Spinal cord (tissue), 10 donors: Measurements from ENCODE around the gene CRNKL1. TPM values are rescaled to one million over a fixed set of nuclear protein-coding genes. Genes with fewer than 3 reads are reported as not detected.
A peak's percentile ranks its signal among the peaks of the same experiment; 100 is the strongest.

Source experiments
- DNase-seq, 6 donors: peaks; one replicate each; pipeline versions ENCODE4 v3.0.0 to v3.0.0-alpha.2; 2013 to 2015; ENCODE audit warnings: low spot score in 6 of 6, low read depth in 4 of 6
- H3K27ac ChIP-seq: one replicate; pipeline ENCODE4 v1.5.1; 2013; ENCODE audit warnings: low read depth, low read length, control low read depth
- H3K27me3 ChIP-seq: one replicate; pipeline ENCODE4 v1.6.1; 2013; ENCODE audit warnings: low read length; ENCODE audit not compliant: control insufficient read depth, insufficient read depth
- H3K36me3 ChIP-seq: one replicate; pipeline ENCODE4 v1.6.1; 2013; ENCODE audit warnings: low read length; ENCODE audit not compliant: control insufficient read depth, insufficient read depth
- H3K4me1 ChIP-seq: one replicate; pipeline ENCODE4 v1.6.1; 2013; ENCODE audit warnings: low read length; ENCODE audit not compliant: control insufficient read depth, insufficient read depth
- H3K4me3 ChIP-seq: one replicate; pipeline ENCODE4 v1.5.1; 2013; ENCODE audit warnings: low read depth, low read length, control low read depth
- H3K9me3 ChIP-seq: one replicate; pipeline ENCODE4 v1.6.1; 2013; ENCODE audit warnings: low read length; ENCODE audit not compliant: control insufficient read depth, insufficient read depth
- WGBS: methylation state at CpG from one replicate; pipeline ENCODE4 v1.1.5; 2013; ENCODE audit warnings: missing lambda C conversion rate; ENCODE audit not compliant: insufficient coverage; 5-methylcytosine and 5-hydroxymethylcytosine counted together
- polyA plus RNA-seq, 2 donors: library from polyadenylated mRNA; unstranded; fragments of 120-200 nt; gene quantifications; one replicate each; pipeline ENCODE4 v1.2.1, GENCODE V29; 2013; ENCODE audit not compliant: insufficient read length in 2 of 2
- total RNA-seq, 2 donors: library from RNA; depleted of rRNA in 1 of 2; stranded (reverse); fragments of 120-200 nt in 1 of 2; fragments of >200 nt in 1 of 2; gene quantifications; one replicate each; pipeline versions ENCODE4 v1.2.3 to v1.2.4, GENCODE V29; 2013 to 2014
- donor health status: healthy.

The CRNKL1 gene
- total and polyA plus RNA-seq, 4 donors = 21.8 to 45.5 (median 32.2) TPM

DNA sequence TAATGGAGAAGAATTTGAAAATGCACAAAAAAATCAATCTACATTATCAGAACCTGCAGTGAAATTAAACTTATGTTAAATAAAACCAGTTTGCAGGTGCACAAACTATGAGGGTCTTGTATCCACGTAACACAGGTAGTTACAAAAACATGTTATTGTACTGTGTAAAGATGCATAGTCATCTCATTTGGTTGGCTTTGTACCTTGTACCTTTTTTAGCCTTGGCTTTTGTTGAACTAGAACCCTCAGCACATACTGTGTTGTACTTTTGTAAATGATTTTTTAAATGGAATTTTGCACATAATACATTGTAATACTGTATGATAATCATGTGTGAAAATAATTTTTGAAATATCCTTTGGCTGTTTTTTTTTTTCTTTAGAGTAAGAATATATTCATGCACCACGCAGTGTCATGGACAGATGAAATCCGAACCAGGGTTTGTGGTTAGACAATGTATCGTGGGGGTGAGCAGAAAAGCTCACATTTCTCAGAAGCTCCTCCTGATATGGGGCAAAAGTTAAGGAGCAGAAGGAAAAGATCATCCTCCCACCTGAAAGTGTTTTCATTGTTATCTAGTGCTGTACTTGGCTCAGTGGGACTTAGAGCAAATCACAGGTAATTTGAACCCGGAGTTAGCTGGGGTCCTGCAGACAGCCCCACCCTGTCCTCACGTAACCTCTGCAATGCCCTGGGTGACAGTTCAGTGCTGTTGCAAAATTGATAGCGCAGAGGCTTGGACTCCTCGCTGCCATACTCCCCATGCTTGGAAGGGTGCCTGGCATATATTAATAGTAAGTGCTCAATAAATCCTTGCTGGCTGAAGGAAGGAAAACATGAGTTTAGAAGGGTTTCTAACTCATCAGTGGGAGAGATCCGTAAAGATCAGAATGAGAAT, 49.9 kb downstream of the CRNKL1 start:
- Histone ChIP-seq H3K27ac (no peak overlapping the region), H3K4me1 (peaks cover 3% of the 10 kb centered on the region), H3K9me3 (no peaks in the 10 kb centered on the region), H3K36me3 (peaks cover 32% of the 10 kb centered on the region), H3K4me3 (no peak overlapping the region), H3K27me3 (no peaks in the 10 kb centered on the region)
- WGBS = 63% methylated on average over 5 of the region's 9 CpGs
- DNase-seq = no peak

DNA sequence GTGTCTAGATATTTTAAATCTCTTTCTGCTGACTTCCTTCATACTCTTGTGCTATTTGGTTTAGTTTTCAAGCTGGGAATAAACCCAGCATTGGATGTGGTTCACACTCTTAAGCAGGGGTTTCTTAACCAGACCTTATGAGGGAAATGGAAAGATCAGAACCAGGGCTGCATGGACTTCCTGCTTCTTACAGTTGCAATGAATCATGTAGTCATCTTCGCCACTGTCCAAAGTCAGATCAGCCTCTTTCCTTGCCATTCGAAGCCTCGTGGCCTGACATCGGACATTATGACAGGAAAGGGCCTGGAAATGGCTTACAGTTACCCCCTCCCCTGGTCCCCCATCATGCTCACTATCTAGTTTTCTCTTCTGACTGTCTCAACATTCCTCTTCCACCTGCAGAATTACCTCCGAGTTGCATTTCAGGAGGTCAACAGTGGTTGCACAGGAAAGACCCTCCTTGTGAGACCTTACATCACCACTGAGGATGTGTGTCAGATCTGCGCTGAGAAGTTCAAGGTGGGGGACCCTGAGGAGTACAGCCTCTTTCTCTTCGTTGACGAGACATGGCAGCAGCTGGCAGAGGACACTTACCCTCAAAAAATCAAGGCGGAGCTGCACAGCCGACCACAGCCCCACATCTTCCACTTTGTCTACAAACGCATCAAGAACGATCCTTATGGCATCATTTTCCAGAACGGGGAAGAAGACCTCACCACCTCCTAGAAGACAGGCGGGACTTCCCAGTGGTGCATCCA, 51.9 kb downstream of the CRNKL1 start:
- Histone ChIP-seq H3K9me3 (no peaks in the 10 kb centered on the region), H3K4me1 (peaks cover 3% of the 10 kb centered on the region), H3K36me3 (peaks cover 46% of the 10 kb centered on the region), H3K4me3 (no peak overlapping the region), H3K27ac (no peak overlapping the region), H3K27me3 (no peaks in the 10 kb centered on the region)
- no peak for DNase-seq
- 90% methylated on average over 11 of the region's 14 CpGs for WGBS

DNA sequence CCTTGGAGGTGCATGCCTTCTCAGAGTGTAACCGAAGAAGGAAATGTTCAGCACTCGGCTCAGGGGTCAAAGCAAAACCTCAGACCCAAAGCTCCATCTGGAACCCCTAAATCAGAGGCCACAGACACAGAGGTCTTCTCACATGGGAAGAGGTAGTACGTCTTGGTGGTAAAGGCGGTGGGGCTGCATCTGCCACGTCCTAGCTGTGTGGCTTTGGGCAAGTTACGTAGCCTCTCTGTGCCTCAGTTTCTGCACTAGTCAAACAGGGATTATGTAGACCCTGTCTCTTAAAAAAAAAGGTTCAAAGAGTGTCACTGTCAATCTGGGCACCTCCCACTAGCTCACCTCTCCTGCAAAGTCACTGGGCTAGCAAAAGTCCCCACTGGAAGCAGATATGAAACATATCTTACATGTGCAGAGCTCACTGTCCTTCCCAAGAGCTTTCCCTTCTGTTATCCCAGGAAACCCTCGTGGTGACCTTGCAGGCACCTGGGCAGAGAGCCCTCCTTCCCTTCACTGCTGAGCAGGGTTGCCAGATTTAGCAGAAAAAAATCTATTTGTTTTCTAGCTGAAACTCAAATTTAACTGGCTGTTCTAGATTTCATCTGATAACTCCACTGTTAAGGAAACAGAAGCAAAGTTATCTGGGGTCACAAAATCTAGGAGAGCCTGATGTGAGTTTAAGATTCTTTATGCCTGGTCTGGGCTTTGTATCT, 53.1 kb downstream of the CRNKL1 start:
- Histone ChIP-seq H3K36me3 (peaks cover 46% of the 10 kb centered on the region), H3K27ac (no peak overlapping the region), H3K27me3 (no peaks in the 10 kb centered on the region), H3K9me3 (no peaks in the 10 kb centered on the region), H3K4me1 (peaks cover 5% of the 10 kb centered on the region), H3K4me3 (no peak overlapping the region)
- DNase-seq = no peak
- WGBS = 94% methylated on average over 7 of the region's 7 CpGs

DNA sequence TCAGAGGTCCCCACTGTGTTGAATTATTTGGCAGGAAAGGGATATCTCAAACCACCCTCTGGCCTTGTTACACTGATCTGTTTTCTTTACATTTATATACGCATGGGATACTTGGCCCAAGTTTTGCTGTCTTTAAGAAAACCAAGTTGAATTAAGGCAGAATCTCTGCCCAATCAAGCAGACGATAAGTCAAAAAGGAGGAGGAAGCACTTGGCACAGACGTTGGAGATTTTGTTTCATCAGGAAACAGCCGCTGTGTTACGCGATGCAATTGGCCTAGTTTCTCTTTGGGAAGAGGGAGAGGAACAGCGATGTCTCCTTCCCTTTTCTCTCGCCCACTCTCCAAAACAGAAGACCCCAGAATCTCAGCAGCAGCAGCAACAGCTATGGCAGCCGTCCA, 55.3 kb downstream of the CRNKL1 start:
- no peaks in the 10 kb centered on the region for H3K9me3 ChIP-seq
- peak overlapping the region; percentile 63 for H3K27ac ChIP-seq
- no peak overlapping the region for H3K4me3 ChIP-seq
- DNase-seq = peak in 1 of 6 donors; percentile 76
- peaks cover 15% of the 10 kb centered on the region for H3K4me1 ChIP-seq
- WGBS = 75% methylated on average over 3 of the region's 9 CpGs
- H3K36me3 ChIP-seq = peaks cover 46% of the 10 kb centered on the region
- H3K27me3 ChIP-seq = no peaks in the 10 kb centered on the region

DNA sequence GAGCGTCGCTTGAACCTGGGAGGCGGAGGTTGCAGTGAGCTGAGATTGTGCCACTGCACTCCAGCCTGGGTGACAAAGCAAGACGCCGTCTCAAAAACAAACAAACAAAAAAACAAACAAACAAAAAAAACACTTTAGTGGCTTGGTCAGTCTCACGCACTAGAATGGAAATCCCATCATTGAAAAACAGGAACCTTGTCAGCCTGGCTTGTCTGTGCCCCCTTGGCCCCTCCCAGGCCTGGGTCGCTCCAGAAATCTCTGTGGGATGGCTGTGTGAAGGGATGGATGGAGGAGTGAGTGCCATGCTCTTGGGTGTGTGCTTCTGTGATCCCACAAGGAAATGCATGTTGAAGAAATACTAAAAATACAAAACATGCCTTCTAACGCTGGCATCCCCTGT, 56.0 kb downstream of the CRNKL1 start:
- 94% methylated on average over 2 of the region's 8 CpGs for WGBS
- H3K9me3 ChIP-seq = no peaks in the 10 kb centered on the region
- no peak overlapping the region for H3K4me3 ChIP-seq
- H3K4me1 ChIP-seq = peaks cover 15% of the 10 kb centered on the region
- peak overlapping the region; percentile 42 for H3K27ac ChIP-seq
- no peak for DNase-seq
- no peaks in the 10 kb centered on the region for H3K27me3 ChIP-seq
- H3K36me3 ChIP-seq = peaks cover 46% of the 10 kb centered on the region

DNA sequence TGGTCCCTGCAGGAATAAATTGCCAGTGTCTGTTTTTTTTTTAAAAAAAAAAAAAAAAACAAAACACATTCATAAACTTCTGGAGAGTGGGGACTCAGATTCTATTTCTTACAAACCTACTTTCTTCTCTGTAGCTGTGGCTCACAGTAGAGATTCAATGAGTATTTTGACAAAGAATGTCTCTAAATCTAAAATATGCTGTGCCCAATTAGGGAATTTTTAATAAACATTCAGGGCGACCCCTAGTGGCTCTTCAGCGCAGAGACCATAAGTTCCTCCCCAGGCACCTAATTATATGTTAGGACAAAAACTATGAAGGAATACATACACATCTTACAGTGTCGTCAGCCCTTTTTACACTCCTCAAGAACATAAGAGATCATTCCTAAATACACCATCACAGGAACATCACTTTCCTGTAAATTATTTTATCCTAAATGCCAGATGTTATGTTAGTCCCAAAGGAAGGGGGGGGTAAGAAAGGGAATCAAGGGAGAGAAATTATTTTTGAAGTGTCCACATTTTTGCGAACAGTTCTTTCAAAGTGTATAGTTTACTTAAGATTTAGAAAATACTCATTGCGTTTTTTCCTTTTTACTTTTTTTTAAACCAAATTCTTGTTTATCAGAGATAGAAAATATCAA, 56.9 kb downstream of the CRNKL1 start:
- no CpG with 5 or more reads among the region's 5 CpGs for WGBS
- no peaks in the 10 kb centered on the region for H3K9me3 ChIP-seq
- DNase-seq = peak in 2 of 6 donors; percentile 76 to 88
- H3K27me3 ChIP-seq = no peaks in the 10 kb centered on the region
- H3K4me1 ChIP-seq = peaks cover 15% of the 10 kb centered on the region
- H3K27ac ChIP-seq = no peak overlapping the region
- H3K4me3 ChIP-seq = no peak overlapping the region
- peaks cover 38% of the 10 kb centered on the region for H3K36me3 ChIP-seq

DNA sequence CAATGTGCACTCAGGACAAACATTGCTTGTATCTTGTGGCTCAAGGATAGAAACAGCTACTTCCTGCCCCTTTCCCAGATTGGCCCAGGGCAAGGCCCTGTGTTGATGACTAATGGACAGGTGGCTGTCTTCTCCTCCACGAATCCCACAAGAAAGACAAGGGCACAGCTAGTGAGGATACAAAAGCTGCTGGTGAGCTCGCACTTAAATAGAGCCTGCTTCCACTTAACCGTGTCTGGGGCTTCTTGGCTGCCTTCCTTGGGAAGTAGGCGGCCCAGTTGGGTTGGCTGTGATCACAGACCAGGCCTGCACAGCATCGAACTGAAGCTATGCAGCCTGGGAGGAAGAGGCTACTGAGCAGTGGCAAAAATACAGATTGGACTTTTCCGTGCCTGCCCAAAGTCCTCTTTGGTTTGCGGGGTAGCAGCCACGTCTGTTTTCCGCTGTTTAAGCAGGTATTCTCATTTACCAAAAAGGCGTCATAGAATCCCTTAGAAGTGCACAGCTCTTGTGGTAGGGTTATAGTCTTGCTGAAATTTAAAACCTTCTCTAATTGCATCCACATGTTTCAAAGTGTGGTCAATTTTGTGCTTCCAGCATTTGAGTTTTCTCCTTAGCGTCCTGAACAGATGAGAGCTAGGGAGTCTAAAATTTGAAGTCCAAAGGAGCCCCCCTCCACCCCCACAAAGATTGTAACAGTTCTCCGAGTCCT, 58.2 kb downstream of the CRNKL1 start:
- Histone ChIP-seq H3K27me3 (no peaks in the 10 kb centered on the region), H3K4me3 (no peak overlapping the region), H3K27ac (peak overlapping the region; percentile 61), H3K9me3 (no peaks in the 10 kb centered on the region), H3K4me1 (peaks cover 21% of the 10 kb centered on the region), H3K36me3 (peaks cover 39% of the 10 kb centered on the region)
- 65% methylated on average over 9 of the region's 12 CpGs for WGBS
- peak in 1 of 6 donors; percentile 49 for DNase-seq

DNA sequence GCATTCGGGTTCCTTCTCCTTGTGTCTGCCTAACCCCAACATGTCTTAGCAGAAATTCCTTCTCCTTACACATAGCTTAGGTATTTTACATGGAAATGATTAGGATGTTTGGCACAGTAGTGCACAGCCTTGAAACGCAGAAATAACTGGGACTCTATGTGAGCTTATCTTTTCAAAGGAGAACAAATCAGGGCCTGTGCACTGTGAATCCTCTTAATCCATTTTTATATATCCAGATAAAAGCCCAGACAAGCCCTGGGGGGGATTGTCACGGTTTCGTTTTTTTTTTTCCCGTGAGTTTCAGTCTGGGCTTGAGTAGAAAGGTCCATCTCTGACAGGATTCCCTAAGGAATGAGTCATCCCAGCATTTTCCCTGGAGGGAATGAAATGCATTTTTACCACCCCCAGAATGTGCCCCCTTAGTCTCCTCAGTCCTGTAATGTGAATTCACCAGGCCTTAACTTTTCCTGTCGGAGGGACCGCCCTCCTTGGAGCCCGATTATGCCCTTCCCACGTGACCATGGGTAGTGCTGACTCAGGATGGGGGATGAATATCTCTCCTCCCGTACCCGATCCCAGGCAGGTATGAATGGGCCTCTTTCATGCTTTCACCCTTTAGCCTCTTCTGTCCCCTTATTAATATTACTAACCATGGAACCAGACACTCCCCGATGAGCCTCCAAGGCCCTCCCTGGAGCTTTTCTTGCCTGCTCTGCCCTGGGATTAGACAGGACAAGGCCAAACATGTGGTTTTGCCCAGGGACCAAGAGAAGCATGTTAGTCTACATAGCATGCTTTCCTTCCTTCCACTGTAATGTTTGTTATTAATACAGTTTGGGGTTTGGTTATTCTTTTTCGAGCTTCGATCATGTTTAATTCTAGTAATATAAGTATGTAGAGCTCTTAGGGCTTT, 59.0 kb downstream of the CRNKL1 start:
- DNase-seq = peak in 1 of 6 donors; percentile 31
- Histone ChIP-seq H3K36me3 (peaks cover 30% of the 10 kb centered on the region), H3K27ac (peak overlapping the region; percentile 61), H3K4me3 (no peak overlapping the region), H3K9me3 (no peaks in the 10 kb centered on the region), H3K27me3 (no peaks in the 10 kb centered on the region), H3K4me1 (peaks cover 22% of the 10 kb centered on the region)
- 45% methylated on average over 4 of the region's 14 CpGs for WGBS
